IMR-90 (cell line): Measurements from ENCODE around the gene COX10. TPM values are rescaled to one million over a fixed set of nuclear protein-coding genes. Genes with fewer than 3 reads are reported as not detected.
A peak's percentile ranks its signal among the peaks of the same experiment; 100 is the strongest.

Experiments used
- ATAC-seq: fragments of 200-7000 bp; cut with Tn5 transposase; 2 replicates; pipeline ENCODE4 v1.9.1; 2020; ENCODE audit warnings: low read depth, mild to moderate bottlenecking, moderate library complexity
- BruUV-seq: library from RNA; stranded (reverse); fragments of 400-500 nt; replicated peaks from 2 replicates; lab custom pipeline; 2021; lab: Mats Ljungman, UMichigan
- CTCF ChIA-PET: fragments of 300-600 bp; formaldehyde crosslinking; extraction: SDS; loops from one replicate; lab custom pipeline; 2021; ENCODE audit warnings: antibody characterized with exemption; lab: Yijun Ruan, JAX
- POLR2A ChIA-PET: fragments of 300-600 bp; sonication (Branson Sonifier 250); formaldehyde crosslinking; loops from one replicate; lab custom pipeline; 2022; ENCODE audit warnings: antibody characterized with exemption; ENCODE audit not compliant: unreplicated experiment; lab: Charles Lee
- DNase-seq: peaks from one replicate; pipeline ENCODE4 v3.0.0; 2013
- H2AFZ ChIP-seq: replicated peaks from 2 replicates; pipeline ENCODE3; 2013; ENCODE audit warnings: low read length, mild to moderate bottlenecking; ENCODE audit not compliant: poor library complexity
- H2AK5ac ChIP-seq: 2 replicates; pipeline ENCODE4 v1.6.1; 2013; ENCODE audit warnings: low read depth, low read length, inconsistent platforms
- H2AK9ac ChIP-seq: replicated peaks from 2 replicates; pipeline ENCODE3; 2013; ENCODE audit warnings: mild to moderate bottlenecking, low read depth, low read length, moderate library complexity; ENCODE audit not compliant: poor library complexity
- H2BK120ac ChIP-seq: 2 replicates; pipeline ENCODE4 v1.6.1; 2013; ENCODE audit warnings: low read depth, low read length, inconsistent platforms
- H2BK15ac ChIP-seq: 3 replicates; pipeline ENCODE4 v1.6.1; 2013; ENCODE audit warnings: low read depth, low read length, inconsistent platforms
- H2BK20ac ChIP-seq: 2 replicates; pipeline ENCODE4 v1.6.1; 2013; ENCODE audit warnings: low read depth, mild to moderate bottlenecking, inconsistent platforms, low read length, moderate library complexity
- H2BK5ac ChIP-seq: 2 replicates; pipeline ENCODE4 v1.6.1; 2013; ENCODE audit warnings: mild to moderate bottlenecking, low read depth, low read length, inconsistent platforms; ENCODE audit not compliant: poor library complexity, severe bottlenecking
- H3K14ac ChIP-seq: replicated peaks from 2 replicates; pipeline ENCODE4 v1.6.1; 2013; ENCODE audit warnings: low read depth, low read length, inconsistent platforms
- H3K18ac ChIP-seq: 2 replicates; pipeline ENCODE4 v1.6.1; 2013; ENCODE audit warnings: low read depth, low read length, control low read depth
- H3K23ac ChIP-seq: 2 replicates; pipeline ENCODE4 v1.6.1; 2013; ENCODE audit warnings: low read depth, low read length, inconsistent platforms
- H3K27ac ChIP-seq: 2 replicates; pipeline ENCODE4 v1.5.1; 2013; ENCODE audit warnings: mild to moderate bottlenecking, control low read depth, low read length; ENCODE audit not compliant: insufficient read depth
- H3K27me3 ChIP-seq: 2 replicates; pipeline ENCODE4 v1.6.1; 2013; ENCODE audit warnings: low read length; ENCODE audit not compliant: control insufficient read depth, insufficient read depth
- H3K36me3 ChIP-seq: 2 replicates; pipeline ENCODE4 v1.6.1; 2013; ENCODE audit warnings: low read length, mixed read lengths; ENCODE audit not compliant: control insufficient read depth, insufficient read depth
- H3K4ac ChIP-seq: 2 replicates; pipeline ENCODE4 v1.6.1; 2013; ENCODE audit warnings: low read depth, low read length, inconsistent platforms
- H3K4me1 ChIP-seq: 2 replicates; pipeline ENCODE4 v1.6.1; 2013; ENCODE audit warnings: low read length, mixed read lengths; ENCODE audit not compliant: control insufficient read depth, insufficient read depth
- H3K4me2 ChIP-seq: 2 replicates; pipeline ENCODE4 v1.6.1; 2013; ENCODE audit warnings: low read depth, mild to moderate bottlenecking, control low read depth, low read length, moderate library complexity
- H3K4me3 ChIP-seq: 2 replicates; pipeline ENCODE4 v1.5.1; 2013; ENCODE audit warnings: low read depth, mild to moderate bottlenecking, control low read depth, low read length, moderate library complexity; ENCODE audit not compliant: insufficient read depth
- H3K56ac ChIP-seq: 2 replicates; pipeline ENCODE4 v1.6.1; 2013; ENCODE audit warnings: low read length, inconsistent platforms; ENCODE audit not compliant: insufficient read depth; ENCODE audit errors: extremely low read depth
- H3K79me1 ChIP-seq, 2 experiments: 2 replicates each; pipeline ENCODE4 v1.6.1; 2013; ENCODE audit warnings: low read length in 2 of 2, inconsistent platforms in 1 of 2, low read depth in 1 of 2
- H3K9ac ChIP-seq: 2 replicates; pipeline ENCODE4 v1.6.1; 2013; ENCODE audit warnings: low read depth, low read length, control low read depth
- H3K9me1 ChIP-seq: 2 replicates; pipeline ENCODE4 v1.6.1; 2013; ENCODE audit warnings: low read length, inconsistent platforms; ENCODE audit not compliant: insufficient read depth
- H3K9me3 ChIP-seq: 2 replicates; pipeline ENCODE4 v1.6.1; 2013; ENCODE audit warnings: low read length; ENCODE audit not compliant: control insufficient read depth, insufficient read depth
- H4K20me1 ChIP-seq: 2 replicates; pipeline ENCODE4 v1.6.1; 2013; ENCODE audit warnings: low read length, inconsistent platforms; ENCODE audit not compliant: insufficient read depth
- H4K5ac ChIP-seq: 2 replicates; pipeline ENCODE4 v1.6.1; 2013; ENCODE audit warnings: mild to moderate bottlenecking, low read depth, low read length, control low read depth
- H4K8ac ChIP-seq, 2 experiments: 2 replicates each; pipeline ENCODE4 v1.6.1; 2013; ENCODE audit warnings: low read depth in 2 of 2, low read length in 2 of 2, control low read depth in 1 of 2, inconsistent platforms in 1 of 2
- H4K91ac ChIP-seq: 2 replicates; pipeline ENCODE4 v1.6.1; 2013; ENCODE audit warnings: low read depth, low read length, inconsistent platforms; ENCODE audit not compliant: insufficient read depth
- CEBPB ChIP-seq: IDR thresholded peaks from 2 replicates; pipeline ENCODE4 v1.6.1; 2012; ENCODE audit warnings: low read depth, low read length, improper control_type of control experiment
- CHD1 ChIP-seq: IDR thresholded peaks from 2 replicates; pipeline ENCODE4 v1.6.1; 2012; ENCODE audit warnings: low read depth, low read length, improper control_type of control experiment
- CTCF ChIP-seq: conservative IDR thresholded peaks from 2 replicates; pipeline ENCODE4 v1.5.1; 2012; ENCODE audit warnings: mild to moderate bottlenecking, low read depth, low read length, improper control_type of control experiment
- NFE2L2 ChIP-seq: fragments of 150-350 bp; IDR thresholded peaks from 2 replicates; pipeline ENCODE4 v1.6.1; 2016; ENCODE audit warnings: low read depth, mild to moderate bottlenecking, low read length
- POLR2A ChIP-seq: IDR thresholded peaks from 2 replicates; pipeline ENCODE4 v1.6.1; 2012; ENCODE audit warnings: mild to moderate bottlenecking, low read depth, low read length
- WGBS, 2 experiments: methylation state at CpG; one replicate each; pipeline versions ENCODE4 v1.1.5 to v1.1.7; 2013; ENCODE audit warnings: missing lambda C conversion rate in 2 of 2; ENCODE audit not compliant: insufficient read length in 1 of 2; ENCODE audit errors: extremely low coverage in 2 of 2; 5-methylcytosine and 5-hydroxymethylcytosine counted together
- dilution Hi-C: fragments of 300-500 bp; cut with HindIII; formaldehyde crosslinking; loops from one replicate; pipeline ENCODE4 v1.14.3; 2018; ENCODE audit warnings: low sequenced_read_pairs; ENCODE audit not compliant: unreplicated experiment
- in situ Hi-C: fragments of 300-500 bp; cut with MboI; formaldehyde crosslinking; loops from 3 replicates; pipeline ENCODE4 v1.14.3; 2019; ENCODE audit warnings: low sequenced_read_pairs, inconsistent platforms, mixed read lengths
- intact Hi-C: fragments of 100-400 bp; cut with micrococcal nuclease; formaldehyde crosslinking; loops from 2 replicates; pipeline ENCODE4 v1.10.0; 2022
- polyA plus RNA-seq, 3 experiments: library from polyadenylated mRNA; depleted of rRNA; stranded (reverse); fragments of >200 nt; gene quantifications; 2 replicates each; pipeline ENCODE4 v1.2.3, GENCODE V29; 2012; ENCODE audit warnings: low replicate concordance in 1 of 3
- total RNA-seq: library from RNA; depleted of rRNA; stranded (reverse); fragments of >200 nt; gene quantifications from 2 replicates; pipeline ENCODE4 v1.2.3, GENCODE V29; 2012

The COX10 gene
- total and polyA plus RNA-seq, 2 of the 4 experiments (the other 2 are of a cell fraction), result 15.4 to 16.1 TPM

DNA sequence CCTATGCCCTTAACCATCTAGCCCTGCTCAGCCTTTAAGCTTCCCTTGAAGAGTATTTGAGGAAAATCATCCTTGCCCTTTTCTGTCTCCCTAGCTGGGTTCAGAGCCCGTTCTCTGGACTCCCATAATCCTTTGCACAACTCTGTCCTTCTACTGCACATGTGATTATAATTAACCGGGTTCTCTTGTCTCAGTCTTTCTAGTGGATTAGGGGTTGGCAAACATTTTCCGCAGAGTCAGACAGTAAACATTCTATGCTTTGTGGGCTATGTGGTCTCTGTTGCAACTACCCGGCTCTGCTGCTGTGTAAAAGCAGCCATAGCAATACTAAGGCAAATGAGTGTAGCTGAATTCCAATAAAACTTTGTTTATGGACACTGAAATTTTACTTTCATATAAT, 87.4 kb downstream of the COX10 start:
- Histone ChIP-seq H4K5ac (peak overlapping the region; percentile 90), H3K4me1 (peaks cover 5% of the 10 kb centered on the region), H2BK120ac (no peak overlapping the region), H3K36me3 (no peaks in the 10 kb centered on the region), H3K14ac (no peak overlapping the region), H3K56ac (no peak overlapping the region), H4K91ac (no peak overlapping the region), H3K18ac (peak overlapping the region; percentile 76; the same call in 1 of the 2 replicates), H3K9ac (no peak overlapping the region), H3K27me3 (no peaks in the 10 kb centered on the region), H2BK5ac (no peak overlapping the region), H2AK9ac (no peak overlapping the region), H3K27ac (peak overlapping the region; percentile 49; the same call in 1 of the 2 replicates), H2BK15ac (no peak overlapping the region), H4K8ac (no peak overlapping the region; a peak in 1 of 4 replicates), H3K4me3 (no peak overlapping the region), H3K79me1 (peaks cover 3 to 14% of the 10 kb centered on the region in 2 experiments; a peak in 2 of 4 replicates), H3K9me1 (peaks cover 7% of the 10 kb centered on the region), H4K20me1 (no peaks in the 10 kb centered on the region), H3K4ac (peak overlapping the region; percentile 3; the same call in 1 of the 2 replicates), H2AFZ (no peak overlapping the region), H3K4me2 (no peak overlapping the region), H3K9me3 (no peaks in the 10 kb centered on the region), H2AK5ac (no peak overlapping the region), H3K23ac (no peak overlapping the region), H2BK20ac (no peak overlapping the region)
- dilution Hi-C loops, result no loop called here
- TF ChIP-seq POLR2A (no peak), CTCF (no peak), NFE2L2 (peak; percentile 20; the same call in 1 of the 2 replicates), CEBPB (0 out of 2 replicates have a peak, but pooled peaks have one; percentile 12), CHD1 (no peak)
- BruUV-seq, result no TSS peak
- peak; percentile 81 for ATAC-seq
- intact Hi-C loops, result no loop called here
- in situ Hi-C loops, result no loop called here
- no CpG with 5 or more reads among the region's 4 CpGs for WGBS, 2 experiments
- ChIA-PET CTCF (no interaction called here), POLR2A (no interaction called here)
- DNase-seq, result peak; percentile 57
